Large intestine (tissue), 3 donors: ENCODE measurements around the gene ZSWIM5. TPM values are rescaled to one million over a fixed set of nuclear protein-coding genes. Genes with fewer than 3 reads are reported as not detected.

ENCODE experiments used
- DNase-seq, 2 donors: peaks; one replicate each; pipeline versions ENCODE4 v3.0.0 to v3.0.0-alpha.2; 2013
- H3K27ac ChIP-seq: one replicate; pipeline ENCODE4 v1.5.1; 2013; ENCODE audit warnings: low read length
- H3K27me3 ChIP-seq: 2 replicates; pipeline ENCODE4 v1.6.1; 2013; ENCODE audit warnings: low read length; ENCODE audit not compliant: control insufficient read depth, insufficient read depth
- H3K36me3 ChIP-seq: 2 replicates; pipeline ENCODE4 v1.6.1; 2013; ENCODE audit warnings: low read length; ENCODE audit not compliant: control insufficient read depth, insufficient read depth
- H3K4me1 ChIP-seq: one replicate; pipeline ENCODE4 v1.6.1; 2013; ENCODE audit warnings: low read length; ENCODE audit not compliant: control insufficient read depth, insufficient read depth
- H3K4me3 ChIP-seq: one replicate; pipeline ENCODE4 v1.5.1; 2013; ENCODE audit warnings: low read length
- H3K9me3 ChIP-seq: one replicate; pipeline ENCODE4 v1.6.1; 2013; ENCODE audit warnings: mild to moderate bottlenecking, low read depth, low read length, moderate library complexity; ENCODE audit not compliant: control insufficient read depth
- WGBS: methylation state at CpG from one replicate; pipeline ENCODE4 v1.1.5; 2013; ENCODE audit warnings: low lambda C conversion rate; ENCODE audit not compliant: insufficient coverage; 5-methylcytosine and 5-hydroxymethylcytosine counted together
- polyA plus RNA-seq: library from polyadenylated mRNA; unstranded; fragments of 120-200 nt; gene quantifications from one replicate; pipeline ENCODE4 v1.2.1, GENCODE V29; 2013

The ZSWIM5 gene
- polyA plus RNA-seq, 1 donor, result 9.3 TPM

DNA sequence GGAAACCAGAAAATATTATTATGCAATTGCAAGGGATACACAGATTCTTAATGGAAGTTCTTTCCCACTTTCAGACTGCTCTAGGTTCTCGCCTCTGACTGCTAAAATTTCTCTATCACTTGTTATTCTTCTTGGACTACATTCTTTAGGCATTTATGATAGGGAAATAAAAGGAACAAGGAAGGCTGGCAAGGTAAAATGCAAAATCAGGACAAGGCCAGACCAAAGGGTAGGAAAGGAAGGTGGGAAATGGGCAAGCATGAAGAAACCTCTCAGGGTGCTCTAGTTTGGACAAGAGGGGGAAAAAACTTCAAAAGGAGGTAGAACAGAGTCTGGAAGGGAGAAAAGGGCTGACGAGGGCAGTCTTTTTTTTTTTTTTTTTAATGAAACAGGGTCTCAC is 168.2 kb downstream of the ZSWIM5 start:
- DNase-seq, result no peak
- no CpG with 5 or more reads among the region's 2 CpGs for WGBS
- Histone ChIP-seq H3K27ac (no peak overlapping the region), H3K36me3 (peaks cover 14% of the 10 kb centered on the region), H3K9me3 (no peaks in the 10 kb centered on the region), H3K4me3 (no peak overlapping the region), H3K27me3 (no peaks in the 10 kb centered on the region), H3K4me1 (peaks cover 22% of the 10 kb centered on the region)

- Histone ChIP-seq H3K4me3 (no peak overlapping the region), H3K9me3 (no peaks in the 10 kb centered on the region), H3K27me3 (no peaks in the 10 kb centered on the region), H3K36me3 (peaks cover 10% of the 10 kb centered on the region), H3K4me1 (peaks cover 22% of the 10 kb centered on the region), H3K27ac (no peak overlapping the region)
- no peak for DNase-seq
These were observed 168.9 kb downstream of the ZSWIM5 start for GRCh38 chr1:45037456-45037855.

DNA sequence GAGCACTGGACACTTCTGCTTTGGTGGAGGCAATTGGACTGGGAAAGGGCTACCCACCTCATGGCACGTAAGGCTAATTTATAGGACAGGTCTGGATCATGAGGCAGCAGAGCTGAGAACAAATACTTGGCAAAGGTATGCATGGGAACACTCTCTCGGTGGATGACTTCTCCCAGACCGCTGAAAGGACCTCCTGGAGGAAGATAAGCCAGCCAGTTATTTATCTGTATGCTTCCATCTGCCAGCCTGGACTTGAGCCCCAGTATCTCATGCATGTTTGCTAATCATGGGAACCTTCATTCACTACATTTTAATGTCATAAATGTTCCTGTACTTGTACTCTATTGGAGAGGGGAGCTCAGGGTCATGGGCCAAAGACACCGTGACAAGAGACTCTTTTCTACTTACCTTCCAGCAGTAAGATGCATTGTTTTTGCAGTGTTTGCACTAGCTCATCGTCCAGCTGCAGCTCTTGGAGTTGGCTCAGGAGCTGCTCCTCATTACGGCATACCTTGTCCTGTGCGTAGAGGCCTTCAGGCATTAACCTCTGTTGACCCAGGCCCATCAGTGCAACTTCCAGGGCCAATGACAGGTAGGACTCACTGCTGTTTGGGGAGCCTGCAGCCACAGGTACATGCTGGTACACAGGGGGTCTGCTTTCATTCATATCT is 170.6 kb downstream of the ZSWIM5 start:
- peaks cover 8% of the 10 kb centered on the region for H3K36me3 ChIP-seq
- no peaks in the 10 kb centered on the region for H3K9me3 ChIP-seq
- no peak overlapping the region for H3K27ac ChIP-seq
- no CpG with 5 or more reads among the region's 7 CpGs for WGBS
- peak in 1 of 2 donors; percentile 41 for DNase-seq
- H3K4me3 ChIP-seq, result no peak overlapping the region
- H3K4me1 ChIP-seq, result peaks cover 22% of the 10 kb centered on the region
- H3K27me3 ChIP-seq, result no peaks in the 10 kb centered on the region

GRCh38 chr1:45033356-45033755 is 173.0 kb downstream of the ZSWIM5 start:
- WGBS, result no CpG with 5 or more reads among the region's 1 CpG
- peaks cover 20% of the 10 kb centered on the region for H3K4me1 ChIP-seq
- no peaks in the 10 kb centered on the region for H3K9me3 ChIP-seq
- peaks cover 8% of the 10 kb centered on the region for H3K36me3 ChIP-seq
- no peak for DNase-seq
- no peak overlapping the region for H3K27ac ChIP-seq
- no peak overlapping the region for H3K4me3 ChIP-seq
- no peaks in the 10 kb centered on the region for H3K27me3 ChIP-seq

GRCh38 chr1:45032837-45033236 is 173.6 kb downstream of the ZSWIM5 start:
- Histone ChIP-seq H3K4me1 (peaks cover 18% of the 10 kb centered on the region), H3K4me3 (no peak overlapping the region), H3K27me3 (no peaks in the 10 kb centered on the region), H3K36me3 (peaks cover 8% of the 10 kb centered on the region), H3K9me3 (no peaks in the 10 kb centered on the region), H3K27ac (no peak overlapping the region)
- WGBS, result 75% methylated on average over 1 of the region's 2 CpGs
- no peak for DNase-seq

DNA sequence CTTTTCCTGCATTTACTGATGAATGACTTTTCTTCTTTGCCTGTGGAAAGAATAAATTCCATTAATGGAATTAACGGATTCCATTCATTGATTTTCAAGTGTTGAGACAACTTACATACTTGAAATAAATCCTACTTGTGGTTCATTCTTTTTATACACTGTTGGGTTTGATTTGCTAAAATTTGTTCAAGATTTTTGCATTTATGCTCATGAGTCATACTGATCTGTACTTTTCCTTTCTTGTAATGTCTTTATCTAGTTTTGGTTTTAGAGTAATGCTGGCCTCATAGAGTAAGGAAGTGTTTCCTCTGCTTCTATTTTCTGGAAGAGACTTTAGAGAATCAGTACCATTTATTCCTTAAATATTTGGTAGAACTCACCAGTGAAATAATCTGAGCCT is 180.0 kb downstream of the ZSWIM5 start:
- Histone ChIP-seq H3K4me3 (no peak overlapping the region), H3K9me3 (no peaks in the 10 kb centered on the region), H3K27me3 (no peaks in the 10 kb centered on the region), H3K4me1 (no peaks in the 10 kb centered on the region), H3K27ac (no peak overlapping the region), H3K36me3 (no peaks in the 10 kb centered on the region)
- WGBS, result 80% methylated on average over 1 of the region's 1 CpG
- no peak for DNase-seq

DNA sequence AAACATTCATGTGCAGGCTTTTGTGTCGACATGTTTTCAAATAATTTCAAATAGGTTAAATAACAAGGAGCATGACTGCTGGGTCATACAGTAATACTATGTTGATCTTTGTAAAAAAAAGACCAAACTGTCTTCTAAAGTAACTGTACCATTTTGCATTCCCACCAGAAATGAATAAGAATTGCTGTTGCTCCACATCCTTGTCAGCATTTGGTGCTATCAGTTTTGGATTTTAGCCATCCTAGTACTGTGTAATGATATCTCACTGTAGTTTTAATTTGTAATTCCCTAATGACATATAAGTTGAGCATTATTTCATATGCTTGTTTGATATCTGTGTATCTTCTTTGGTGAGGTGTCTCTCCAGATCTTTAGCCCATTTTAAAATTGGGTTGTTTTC is 182.7 kb downstream of the ZSWIM5 start:
- Histone ChIP-seq H3K27ac (no peak overlapping the region), H3K4me1 (no peaks in the 10 kb centered on the region), H3K9me3 (no peaks in the 10 kb centered on the region), H3K4me3 (no peak overlapping the region), H3K27me3 (no peaks in the 10 kb centered on the region), H3K36me3 (no peaks in the 10 kb centered on the region)
- WGBS, result 100% methylated on average over 1 of the region's 1 CpG
- DNase-seq, result no peak

- no CpG with 5 or more reads among the region's 16 CpGs for WGBS
- peaks cover 13% of the 10 kb centered on the region for H3K36me3 ChIP-seq
- no peaks in the 10 kb centered on the region for H3K4me1 ChIP-seq
- DNase-seq, result peak in 1 of 2 donors; percentile 50
- H3K4me3 ChIP-seq, result no peak overlapping the region
- no peaks in the 10 kb centered on the region for H3K27me3 ChIP-seq
- no peaks in the 10 kb centered on the region for H3K9me3 ChIP-seq
- no peak overlapping the region for H3K27ac ChIP-seq
These were observed 187.7 kb downstream of the ZSWIM5 start for GRCh38 chr1:45018599-45019230.

- Histone ChIP-seq H3K27me3 (no peaks in the 10 kb centered on the region), H3K9me3 (no peaks in the 10 kb centered on the region), H3K4me3 (no peak overlapping the region), H3K27ac (no peak overlapping the region), H3K36me3 (peaks cover 17% of the 10 kb centered on the region), H3K4me1 (peaks cover 8% of the 10 kb centered on the region)
- 73% methylated on average over 3 of the region's 6 CpGs for WGBS
- no peak for DNase-seq
These were observed 189.6 kb downstream of the ZSWIM5 start for GRCh38 chr1:45016767-45017166.

GRCh38 chr1:45016090-45016697 is 190.2 kb downstream of the ZSWIM5 start:
- no peak for DNase-seq
- H3K27ac ChIP-seq, result no peak overlapping the region
- H3K4me1 ChIP-seq, result peaks cover 13% of the 10 kb centered on the region
- peaks cover 17% of the 10 kb centered on the region for H3K36me3 ChIP-seq
- H3K27me3 ChIP-seq, result no peaks in the 10 kb centered on the region
- no CpG with 5 or more reads among the region's 2 CpGs for WGBS
- H3K4me3 ChIP-seq, result no peak overlapping the region
- H3K9me3 ChIP-seq, result no peaks in the 10 kb centered on the region
